ENCODE data around the gene RBM46.

Gene RBM46

GRCh38 chr4:154781126-154781982 is at the start of gene RBM46:
TSS of gene RBM46 (plus strand) at chr4:154781272. CDS start at chr4:154796753, 15,481 bp downstream.
- FAIRE-seq = no peak

GRCh38 chr4:154731756-154732155 is 49.3 kb upstream of the RBM46 start:
- no peak for FAIRE-seq

GRCh38 chr4:154732669-154733068 is 48.4 kb upstream of the RBM46 start:
- FAIRE-seq = no peak

GRCh38 chr4:154736770-154737169 is 44.3 kb upstream of the RBM46 start:
- FAIRE-seq = no peak

GRCh38 chr4:154738426-154738825 is 42.6 kb upstream of the RBM46 start:
- FAIRE-seq = no peak

GRCh38 chr4:154739111-154739510 is 42.0 kb upstream of the RBM46 start:
- no peak for FAIRE-seq

GRCh38 chr4:154740462-154740861 is 40.6 kb upstream of the RBM46 start:
- no peak for FAIRE-seq

- FAIRE-seq = no peak
These were observed 39.9 kb upstream of the RBM46 start for GRCh38 chr4:154741131-154741665.

- FAIRE-seq = no peak
These were observed 38.9 kb upstream of the RBM46 start for GRCh38 chr4:154741922-154742850.

- FAIRE-seq = no peak
These were observed 37.3 kb upstream of the RBM46 start, which contains the start of gene LRAT for GRCh38 chr4:154743683-154744340. TSS of gene LRAT (plus strand) at chr4:154744000. CDS start at chr4:154744327, 327 bp downstream.

GRCh38 chr4:154744341-154744926 is 36.6 kb upstream of the RBM46 start:
- FAIRE-seq = no peak

GRCh38 chr4:154757713-154758112 is 23.4 kb upstream of the RBM46 start:
- FAIRE-seq = no peak

GRCh38 chr4:154760895-154761294 is 20.2 kb upstream of the RBM46 start:
- no peak for FAIRE-seq

- no peak for FAIRE-seq
These were observed 2.8 kb upstream of the RBM46 start for GRCh38 chr4:154778264-154778663.

- FAIRE-seq = peak; percentile 53
These were observed 1.6 kb upstream of the RBM46 start for GRCh38 chr4:154779362-154779947.

- FAIRE-seq = no peak
These were observed 866 bp downstream of the RBM46 start for GRCh38 chr4:154781983-154782293.

GRCh38 chr4:154807042-154807630 is 26.1 kb downstream of the RBM46 start:
- FAIRE-seq = peak; percentile 92

- FAIRE-seq = no peak
These were observed 37.2 kb downstream of the RBM46 start for GRCh38 chr4:154818230-154818629.

GRCh38 chr4:154822775-154823174 is 41.7 kb downstream of the RBM46 start:
- FAIRE-seq = no peak

GRCh38 chr4:154836030-154836429 is 55.0 kb downstream of the RBM46 start:
- no peak for FAIRE-seq

- FAIRE-seq = no peak
These were observed 55.4 kb downstream of the RBM46 start for GRCh38 chr4:154836513-154836912.

GRCh38 chr4:154838155-154838554 is 57.1 kb downstream of the RBM46 start:
- no peak for FAIRE-seq

Data from colon (tissue), 2 donors.